DMS153 (cell line): Measurements from ENCODE around the gene HIPK1.

ENCODE experiments used
- DNase-seq: peaks from one replicate; lab custom pipeline; 2025; lab: John Stamatoyannopoulos, UW

HIPK1 gene

DNA sequence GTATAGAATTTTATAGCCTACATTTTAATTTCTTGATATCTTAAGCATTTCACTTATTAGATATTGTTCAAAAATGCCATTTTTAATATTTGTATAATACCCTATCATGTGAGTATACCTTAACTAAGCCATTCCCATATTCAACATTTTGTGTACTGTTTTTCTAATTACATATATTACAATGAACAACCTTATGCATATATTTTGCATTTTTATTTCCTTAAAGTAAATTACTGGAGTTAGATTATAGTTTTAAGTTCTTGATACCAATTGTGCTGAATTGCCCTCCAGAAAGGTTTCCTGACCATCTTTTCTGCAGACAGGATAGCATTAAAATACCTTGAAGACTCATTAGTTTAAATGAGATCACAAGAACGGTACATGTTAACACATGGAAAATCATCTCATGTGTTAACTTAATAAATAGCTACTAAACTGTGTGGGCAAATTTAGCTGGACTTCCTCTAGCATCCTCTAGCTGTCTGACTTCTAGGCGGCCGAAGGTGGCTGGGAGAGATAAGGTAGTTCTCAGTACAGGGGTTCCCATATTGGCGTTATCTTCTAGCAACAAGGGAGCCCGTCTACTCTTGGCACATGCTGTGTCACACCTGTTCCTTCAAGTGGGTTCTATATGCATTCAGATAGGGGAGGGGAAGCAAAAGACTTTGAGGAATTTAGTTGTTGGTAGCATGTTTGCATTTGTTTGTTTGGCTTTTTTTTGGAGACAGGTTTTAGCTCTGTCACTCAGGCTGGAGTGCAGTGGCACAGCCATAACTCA, 15.0 kb upstream of the HIPK1 start:
- DNase-seq = no peak

DNA sequence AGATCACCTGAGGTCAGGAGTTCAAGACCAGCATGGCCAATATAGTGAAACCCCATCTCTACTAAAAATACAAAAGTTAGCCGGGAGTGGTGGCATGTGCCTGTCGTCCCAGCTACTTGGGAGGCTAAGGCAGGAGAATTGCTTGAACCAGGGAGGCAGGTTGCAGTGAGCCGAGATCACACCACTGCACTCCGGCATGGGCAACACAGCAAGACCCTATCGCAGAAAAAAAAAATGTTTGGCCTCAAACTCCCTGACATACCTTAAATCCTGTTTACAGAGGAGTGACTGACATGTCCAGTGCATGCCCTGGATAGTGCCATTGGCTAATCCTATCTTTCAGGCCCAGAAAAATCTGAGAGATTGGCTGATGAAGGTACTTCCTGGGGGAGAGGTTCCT, 12.2 kb upstream of the HIPK1 start:
- DNase-seq = no peak

DNA sequence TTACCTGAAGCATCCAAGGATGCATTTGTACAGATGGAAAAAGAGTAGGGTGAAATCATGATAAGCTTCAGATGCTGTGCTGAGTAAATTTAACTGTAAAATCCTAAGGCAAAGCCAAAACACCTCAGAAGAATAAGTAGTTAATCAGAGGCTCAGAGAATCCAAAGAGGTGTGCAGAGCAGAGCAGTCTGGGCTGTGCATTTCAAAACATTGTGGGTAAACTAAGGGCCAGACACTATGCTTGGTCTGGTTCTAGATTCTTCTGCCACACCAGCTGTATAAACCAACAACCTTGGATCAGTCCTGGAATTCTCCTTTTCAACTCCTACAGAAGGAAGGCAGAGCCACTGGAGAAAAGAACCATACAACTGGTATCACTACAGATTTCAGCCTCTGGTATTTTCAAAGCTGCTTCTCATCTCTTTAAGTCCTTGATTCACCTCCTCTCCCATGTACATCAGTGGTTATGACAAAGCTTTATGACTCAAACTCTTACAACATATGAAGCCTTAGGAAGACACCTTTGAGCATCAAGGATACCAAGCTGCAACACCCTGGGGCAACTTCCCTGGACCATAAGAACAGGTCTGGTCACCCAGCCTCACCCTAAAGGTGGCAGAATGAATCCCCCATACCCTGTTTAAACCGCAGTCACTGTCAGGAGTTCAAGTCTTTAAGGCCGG, 11.6 kb upstream of the HIPK1 start:
- no peak for DNase-seq

DNA sequence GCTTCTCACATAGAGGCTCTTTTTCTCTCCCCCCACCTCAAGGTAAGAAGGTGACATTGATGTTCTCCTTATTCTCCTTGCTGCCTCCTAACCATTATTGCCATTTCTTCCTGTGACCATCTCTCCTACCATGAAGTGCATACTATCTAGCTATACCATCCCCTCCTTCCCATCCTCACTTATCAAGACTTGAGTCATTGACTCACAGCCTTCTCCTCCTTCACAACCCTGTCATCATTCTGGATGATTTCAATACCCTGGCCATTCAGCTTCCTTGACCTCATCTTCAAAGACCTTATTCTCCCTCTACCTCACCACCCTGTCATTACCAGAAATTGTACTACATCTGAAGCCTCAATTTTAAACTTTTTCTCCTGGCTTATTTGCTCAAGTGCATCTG, 10.9 kb upstream of the HIPK1 start:
- no peak for DNase-seq

DNA sequence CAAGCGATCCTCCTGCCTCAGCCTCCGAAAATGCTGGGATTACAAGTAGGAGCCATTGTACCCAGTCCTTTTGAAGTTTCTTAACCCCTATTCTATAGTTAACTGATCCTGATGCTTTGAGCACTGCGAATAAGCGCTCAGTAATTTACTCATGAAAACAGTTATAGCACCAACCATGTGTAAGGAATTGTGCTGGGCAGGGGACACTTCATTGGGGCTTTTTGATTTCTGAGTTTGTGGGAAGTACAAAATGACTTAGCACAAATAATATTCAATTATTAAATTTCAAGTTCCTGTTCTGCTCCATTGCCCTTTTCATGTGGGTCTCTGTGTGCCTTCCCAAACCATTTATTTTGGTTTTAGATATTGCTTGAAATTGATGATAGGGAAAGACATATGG, 6.2 kb upstream of the HIPK1 start:
- no peak for DNase-seq

DNA sequence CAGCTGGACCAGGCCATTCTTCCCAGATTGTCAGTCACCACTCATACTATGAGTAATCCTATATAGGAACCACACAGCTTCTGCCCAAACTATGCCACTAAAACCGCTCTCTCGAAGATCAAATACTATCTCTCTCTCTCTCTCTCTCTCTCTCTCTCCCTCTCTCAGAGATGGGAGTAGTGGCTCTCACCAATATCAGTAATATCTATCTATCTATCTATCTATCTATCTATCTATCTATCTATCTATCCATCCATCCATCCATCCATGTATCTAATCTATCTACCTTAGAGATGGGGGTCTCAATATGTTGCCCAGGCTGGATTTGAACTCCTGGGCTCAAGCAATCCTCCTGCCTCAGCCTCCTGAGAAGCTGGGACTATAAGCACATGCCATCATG, 4.7 kb upstream of the HIPK1 start:
- DNase-seq = no peak

DNA sequence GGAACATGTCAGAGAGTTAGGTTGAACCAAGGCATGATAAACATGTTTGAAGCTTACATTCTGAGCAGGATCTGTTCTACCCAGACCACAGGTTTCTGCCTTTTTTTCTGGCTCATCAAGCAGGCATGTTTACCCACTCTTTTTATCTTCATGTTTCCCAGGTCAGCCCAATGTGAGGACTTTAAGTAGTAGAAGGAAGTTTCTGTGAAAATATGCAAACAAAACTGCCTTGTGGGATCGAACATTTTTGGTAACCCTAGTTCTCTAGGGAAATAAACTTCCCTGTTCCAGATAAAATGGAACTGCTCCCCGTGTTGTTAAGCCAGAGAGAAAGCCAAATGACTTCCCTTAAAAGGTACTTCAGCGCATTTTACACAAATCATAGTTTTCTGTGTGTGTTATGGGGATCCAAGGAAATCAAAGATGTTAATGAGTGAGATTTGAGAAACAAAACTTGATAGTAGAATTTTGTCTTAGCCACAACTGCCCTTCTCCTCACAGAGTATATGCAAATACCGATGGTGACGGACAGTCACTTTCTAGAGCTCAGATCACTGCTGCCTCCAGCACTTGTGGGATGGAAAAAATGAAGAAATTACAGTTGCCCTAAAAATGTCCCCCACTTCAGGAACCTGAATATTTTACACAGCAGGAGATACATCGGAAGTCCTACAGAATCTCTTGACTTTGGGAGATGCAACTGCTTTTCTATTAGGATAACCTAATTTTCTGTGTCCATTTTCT, 765 bp upstream of the HIPK1 start:
- no peak for DNase-seq

DNA sequence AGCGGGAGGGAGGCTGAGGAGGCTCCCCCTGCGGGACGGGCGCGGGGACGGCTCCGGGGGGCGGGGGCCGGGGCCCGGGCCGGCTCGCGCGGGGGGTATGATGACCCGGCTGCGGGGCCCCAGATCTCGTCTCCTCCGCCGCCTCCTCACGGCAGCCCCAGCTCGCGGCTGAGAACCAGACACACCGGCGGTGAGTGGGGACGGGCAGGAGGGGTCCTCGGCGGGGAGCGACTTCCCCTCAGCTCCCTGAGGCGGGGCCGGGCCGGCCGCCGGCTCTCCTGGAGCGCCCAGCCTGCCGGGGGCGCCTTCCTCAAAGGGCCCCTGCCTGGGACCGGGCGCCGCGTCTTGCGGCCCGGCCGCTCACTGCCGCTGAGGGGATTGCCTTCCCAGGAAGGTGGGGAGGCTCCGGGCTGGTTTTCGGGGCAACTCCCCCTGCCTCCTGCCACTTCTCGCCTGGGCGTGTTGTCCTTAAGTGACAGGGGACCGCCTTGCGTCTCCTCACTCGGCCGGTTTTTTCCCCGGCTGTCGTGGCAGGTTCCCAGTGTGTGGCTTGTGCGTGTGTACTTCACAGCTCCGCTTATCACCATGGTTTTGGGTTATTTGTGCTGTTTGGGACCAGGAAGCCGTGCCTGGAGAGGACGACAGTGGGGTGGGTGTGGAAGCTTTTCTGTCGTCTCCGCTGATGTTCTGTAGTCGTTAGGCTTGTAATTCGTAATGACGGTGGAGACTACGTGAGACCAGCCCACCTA, 800 bp downstream of the HIPK1 start:
- no peak for DNase-seq

DNA sequence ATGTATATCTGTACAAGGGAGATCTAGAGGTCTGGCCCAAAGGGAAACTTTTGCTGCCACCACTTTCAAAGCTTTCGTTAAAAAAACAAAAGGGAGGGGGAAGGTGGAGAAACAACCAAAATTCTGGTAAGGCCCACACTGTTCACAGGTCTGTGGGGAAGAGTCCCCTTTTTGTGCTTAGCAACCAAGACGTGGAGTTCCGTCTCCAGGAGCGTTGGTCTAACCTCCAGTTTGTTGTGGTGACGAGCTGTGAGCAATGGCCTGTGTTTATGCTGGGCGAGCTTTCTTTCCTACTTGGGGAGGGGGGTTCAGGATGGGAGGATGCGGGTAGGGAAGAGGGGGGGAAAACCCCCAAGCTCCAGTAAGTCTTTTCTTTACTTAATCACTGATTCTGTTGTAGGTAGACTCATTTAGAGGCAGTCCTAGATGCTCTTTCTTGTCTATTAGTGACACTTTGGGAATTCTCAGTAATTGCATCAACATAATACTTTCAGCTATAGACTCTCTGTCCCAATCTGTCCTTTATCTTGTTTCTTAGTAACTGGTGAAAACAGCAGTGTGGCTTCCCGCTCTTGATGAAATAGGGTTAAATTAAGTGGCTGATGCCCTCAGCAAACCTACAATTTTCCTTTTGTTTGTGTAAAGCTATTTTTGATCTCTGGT, 1.5 kb downstream of the HIPK1 start:
- no peak for DNase-seq

DNA sequence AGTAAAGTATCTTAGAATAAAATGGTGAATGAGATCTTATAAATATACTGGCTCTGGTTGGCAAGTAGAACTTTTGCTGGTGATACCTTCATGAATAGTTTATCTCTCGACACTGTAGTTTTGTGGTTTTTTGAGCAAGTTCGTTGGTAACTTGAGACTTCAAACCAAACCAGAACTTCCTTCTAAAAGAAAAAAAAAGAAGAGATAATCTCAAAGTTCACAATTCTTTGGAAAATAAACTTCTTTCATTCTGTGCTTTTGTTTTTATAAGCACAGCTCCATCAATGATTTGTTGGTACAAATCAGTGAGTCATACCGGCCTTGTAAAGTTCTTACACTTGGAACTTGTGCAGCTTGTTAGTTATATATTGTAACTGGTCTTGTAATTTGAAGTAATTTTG, 2.3 kb downstream of the HIPK1 start:
- DNase-seq = no peak

DNA sequence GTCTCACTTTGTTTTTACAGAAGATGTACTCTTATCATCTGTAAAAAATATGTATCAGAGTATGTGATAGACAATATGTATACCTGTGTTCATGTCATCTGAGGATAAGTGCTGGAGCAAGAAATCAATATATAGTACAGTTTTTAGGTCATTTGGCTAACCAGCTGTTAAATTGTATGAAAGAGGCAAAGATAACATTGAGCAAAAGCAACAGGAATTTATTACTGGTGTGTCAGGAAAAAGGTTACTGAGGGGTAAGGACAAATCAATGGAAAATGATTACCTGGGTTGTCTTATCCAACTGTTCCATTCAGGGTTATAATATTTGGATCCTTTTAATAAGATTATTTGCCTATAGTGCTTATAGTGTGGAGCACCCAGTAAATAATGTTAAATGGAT, 4.9 kb downstream of the HIPK1 start:
- no peak for DNase-seq

DNA sequence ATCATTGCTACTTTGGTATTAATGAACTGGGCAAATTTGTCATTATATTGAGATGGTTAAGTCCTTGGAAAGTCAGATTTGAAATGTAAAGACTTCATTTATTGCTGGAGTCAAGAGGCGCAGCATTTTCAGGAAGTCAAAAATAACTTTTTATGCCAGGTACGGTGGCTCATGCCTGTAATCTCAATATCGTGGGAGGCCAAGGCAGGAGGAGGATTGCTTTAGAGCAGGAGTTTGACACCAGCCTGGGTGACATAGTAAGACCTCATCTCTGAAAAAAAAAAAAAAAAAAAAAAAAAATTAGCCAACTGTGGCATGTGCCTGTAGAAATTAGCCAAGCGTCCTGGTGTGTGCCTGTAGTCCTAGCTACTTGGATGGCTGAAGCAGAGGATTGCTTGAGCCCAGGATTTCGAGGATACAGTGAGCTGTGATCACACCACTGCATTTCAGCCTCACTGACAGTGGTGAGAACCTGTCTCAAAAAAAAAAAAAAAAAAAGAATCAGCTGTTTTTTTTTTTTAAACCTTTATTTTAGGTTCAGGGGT, 5.5 kb downstream of the HIPK1 start:
- no peak for DNase-seq

DNA sequence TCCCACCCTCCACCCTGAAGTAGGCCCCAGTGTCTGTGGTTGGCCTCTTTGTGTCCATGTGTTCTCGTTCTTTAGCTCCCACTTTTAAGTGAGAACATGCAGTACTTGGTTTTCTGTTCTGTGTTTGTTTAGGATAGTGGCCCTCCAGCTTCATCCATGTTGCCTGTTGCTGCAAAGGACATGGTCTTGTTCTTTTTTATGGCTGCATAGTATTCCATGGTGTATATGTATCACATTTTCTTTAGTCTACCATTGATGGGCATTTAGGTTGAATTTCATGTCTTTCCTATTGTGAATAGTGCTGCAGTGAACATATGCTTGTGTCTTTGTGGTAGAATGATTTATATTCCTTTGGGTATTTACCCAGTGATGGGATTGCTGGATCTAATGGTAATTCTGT, 6.1 kb downstream of the HIPK1 start:
- no peak for DNase-seq

DNA sequence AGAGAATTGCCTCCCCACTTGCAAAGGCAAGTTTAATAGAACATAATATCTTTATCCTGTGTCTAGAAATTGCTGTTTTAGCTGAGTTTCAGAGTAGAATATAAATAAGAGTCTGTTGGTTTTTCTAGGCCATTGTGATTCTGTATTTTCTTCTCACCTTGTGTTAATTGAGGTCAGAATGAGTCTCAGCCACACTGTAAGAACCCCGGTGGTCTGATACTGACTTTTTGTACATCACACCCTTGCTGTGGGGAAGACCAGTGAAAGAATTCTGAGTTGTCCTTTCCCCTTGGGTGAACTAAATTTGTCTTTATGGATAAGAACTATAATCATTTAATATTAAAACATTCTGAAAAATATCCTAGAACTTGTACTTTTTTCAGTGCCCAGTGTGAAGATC, 6.8 kb downstream of the HIPK1 start:
- DNase-seq = no peak

DNA sequence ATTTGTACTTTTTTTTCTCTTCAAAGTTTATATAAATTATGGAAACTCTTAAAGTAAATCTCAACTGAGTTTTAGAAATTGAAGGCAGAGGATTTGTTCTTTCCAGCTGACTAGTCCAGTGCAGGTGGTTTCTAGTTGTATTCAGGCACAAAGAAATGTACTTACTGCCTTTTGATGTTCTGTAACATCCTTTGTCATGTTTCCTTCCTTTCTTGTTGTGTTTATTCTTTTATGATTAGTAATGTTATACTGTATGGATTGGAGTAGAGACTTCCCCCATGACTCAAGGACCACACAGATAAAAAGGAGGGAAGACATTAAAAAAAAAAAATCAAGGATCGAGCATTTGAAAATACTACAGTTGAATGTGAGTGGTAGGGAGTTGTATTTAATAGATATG, 8.0 kb downstream of the HIPK1 start:
- no peak for DNase-seq

DNA sequence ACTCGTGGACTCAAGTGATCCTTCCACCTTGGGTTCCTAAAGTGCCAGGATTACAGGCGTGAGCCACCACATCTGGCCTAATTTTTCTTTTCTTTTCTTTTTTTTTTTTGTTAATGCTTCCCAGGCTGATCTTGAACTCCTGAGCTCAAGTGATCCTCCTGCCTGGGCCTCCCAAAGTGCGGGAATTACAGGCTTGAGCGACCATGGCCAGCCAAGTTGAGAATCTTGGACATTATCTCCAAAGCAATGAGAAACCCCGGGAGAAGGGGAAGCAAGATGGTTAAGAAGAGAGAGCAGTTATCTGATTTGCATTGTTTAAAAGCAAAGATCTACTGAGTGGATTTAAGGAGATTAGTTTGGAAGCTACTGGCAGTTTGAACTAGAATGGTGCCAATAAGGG, 9.1 kb downstream of the HIPK1 start:
- DNase-seq = no peak

DNA sequence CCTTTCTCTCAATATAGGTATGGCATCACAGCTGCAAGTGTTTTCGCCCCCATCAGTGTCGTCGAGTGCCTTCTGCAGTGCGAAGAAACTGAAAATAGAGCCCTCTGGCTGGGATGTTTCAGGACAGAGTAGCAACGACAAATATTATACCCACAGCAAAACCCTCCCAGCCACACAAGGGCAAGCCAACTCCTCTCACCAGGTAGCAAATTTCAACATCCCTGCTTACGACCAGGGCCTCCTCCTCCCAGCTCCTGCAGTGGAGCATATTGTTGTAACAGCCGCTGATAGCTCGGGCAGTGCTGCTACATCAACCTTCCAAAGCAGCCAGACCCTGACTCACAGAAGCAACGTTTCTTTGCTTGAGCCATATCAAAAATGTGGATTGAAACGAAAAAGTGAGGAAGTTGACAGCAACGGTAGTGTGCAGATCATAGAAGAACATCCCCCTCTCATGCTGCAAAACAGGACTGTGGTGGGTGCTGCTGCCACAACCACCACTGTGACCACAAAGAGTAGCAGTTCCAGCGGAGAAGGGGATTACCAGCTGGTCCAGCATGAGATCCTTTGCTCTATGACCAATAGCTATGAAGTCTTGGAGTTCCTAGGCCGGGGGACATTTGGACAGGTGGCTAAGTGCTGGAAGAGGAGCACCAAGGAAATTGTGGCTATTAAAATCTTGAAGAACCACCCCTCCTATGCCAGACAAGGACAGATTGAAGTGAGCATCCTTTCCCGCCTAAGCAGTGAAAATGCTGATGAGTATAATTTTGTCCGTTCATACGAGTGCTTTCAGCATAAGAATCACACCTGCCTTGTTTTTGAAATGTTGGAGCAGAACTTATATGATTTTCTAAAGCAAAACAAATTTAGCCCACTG, 11.5 kb downstream of the HIPK1 start:
- no peak for DNase-seq

DNA sequence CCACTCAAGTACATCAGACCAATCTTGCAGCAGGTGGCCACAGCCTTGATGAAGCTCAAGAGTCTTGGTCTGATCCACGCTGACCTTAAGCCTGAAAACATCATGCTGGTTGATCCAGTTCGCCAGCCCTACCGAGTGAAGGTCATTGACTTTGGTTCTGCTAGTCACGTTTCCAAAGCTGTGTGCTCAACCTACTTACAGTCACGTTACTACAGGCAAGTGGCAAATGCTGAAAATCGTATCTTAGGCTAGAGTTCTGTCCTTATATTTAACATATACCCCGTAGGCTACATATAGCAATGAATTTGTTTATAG, 12.1 kb downstream of the HIPK1 start:
- DNase-seq = no peak

DNA sequence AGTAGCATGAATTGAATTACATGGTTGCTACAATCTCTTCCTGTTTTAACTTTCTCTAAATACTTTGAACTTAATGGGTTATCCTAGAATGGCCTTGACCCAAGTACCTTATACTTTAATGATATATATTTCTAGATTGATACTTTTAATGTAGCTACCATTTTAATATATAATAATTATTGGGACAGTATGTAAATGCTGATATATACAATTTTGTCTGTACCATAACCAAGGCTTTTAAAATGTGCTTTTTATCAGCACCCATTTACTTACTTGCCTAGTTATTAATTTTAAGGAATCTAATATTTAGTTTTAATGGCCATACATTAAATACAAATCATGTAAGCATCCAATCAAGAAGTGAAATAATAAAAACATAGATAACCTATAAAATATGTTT, 13.4 kb downstream of the HIPK1 start:
- no peak for DNase-seq

DNA sequence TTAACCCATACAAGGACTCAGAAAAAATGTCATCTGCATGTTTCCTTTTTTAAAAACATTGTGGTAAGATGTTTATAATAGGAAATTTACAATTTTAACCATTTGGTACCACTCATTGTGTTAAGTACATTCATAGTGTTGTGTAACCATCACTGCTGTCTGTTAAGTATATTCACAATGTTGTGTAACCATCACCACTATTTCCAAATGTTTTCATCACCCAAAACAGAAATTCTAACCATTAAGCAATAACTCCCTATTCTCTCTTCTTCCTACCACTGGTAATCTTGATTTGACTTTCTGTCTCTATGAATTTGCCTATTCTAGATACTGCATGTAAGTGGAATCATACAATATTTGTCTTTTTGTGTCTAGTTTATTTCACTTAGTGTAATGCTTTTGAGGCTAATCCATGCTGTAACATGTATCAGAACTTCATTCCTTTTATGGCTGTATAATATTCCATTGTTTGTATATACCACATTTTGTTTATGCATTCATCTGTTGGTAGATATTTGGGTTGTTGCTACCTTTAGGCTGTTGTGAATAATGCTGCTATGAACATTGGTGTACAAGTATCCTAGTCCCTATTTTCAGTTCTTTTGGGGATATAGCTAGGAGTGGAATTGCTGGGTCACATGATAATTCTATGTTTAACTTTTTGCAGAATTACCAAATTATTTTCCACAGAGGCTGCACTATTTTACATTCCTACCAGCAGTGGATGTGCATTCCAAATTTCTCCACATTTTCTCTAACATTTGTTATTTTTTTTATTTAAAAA, 14.1 kb downstream of the HIPK1 start:
- no peak for DNase-seq
